ENCODE results near the gene PLAGL1. TPM values are rescaled to one million over a fixed set of nuclear protein-coding genes. Genes with fewer than 3 reads are reported as not detected.

Gene PLAGL1
- total RNA-seq (2013): 12.3 TPM
- 10 to 100 TPM; 11.6 to 60.7 (median 16.7) TPM for polyA plus RNA-seq
- 9.8 and 11.7 TPM in 2 replicates for polyA minus RNA-seq
- total RNA-seq: 6.9 to 41.9 (median 19.1) reads per million in 11 experiments

- H3K9ac ChIP-seq (ENCODE audit: insufficient read depth, low read length, poor library complexity, severe bottlenecking): peak within 1 kb of the TSS; percentile 49
- H4K20me1 ChIP-seq (ENCODE audit: insufficient read depth, low read length): no peaks in the 10 kb centered on the region
- Mint-ChIP-seq H3K4me1 (peaks cover 15% of the 10 kb centered on the region), H3K9me3 (peaks cover 3 to 19% (median 7%) of the 10 kb centered on the region in 7 donors), H3K4me3 (peak within 1 kb of the TSS; percentile 75 to 89), H3K27me3 (ENCODE audit: low read depth in 3 of 3) (peaks cover 0 to 12% (median 2%) of the 10 kb centered on the region in 3 donors), H3K27ac (no peak within 1 kb of the TSS), H3K36me3 (peaks cover under 1 to 2% of the 10 kb centered on the region in 2 donors)
- intact Hi-C loops (cut with micrococcal nuclease): no loop called here
- H3K9me3 ChIP-seq (replicated peaks in 1 of 2; ENCODE audit: control insufficient read depth in 1 of 2, insufficient read depth in 1 of 2, low read length in 2 of 2): peaks cover 4 to 6% of the 10 kb centered on the region in 2 donors
- peak within 1 kb of the TSS; percentile 67 for H3K4me2 ChIP-seq (replicated peaks; ENCODE audit: extremely low read depth, low read length, poor library complexity, severe bottlenecking)
- H3K27ac ChIP-seq (ENCODE audit: low read depth in 1 of 2, low read length in 2 of 2): no peak within 1 kb of the TSS
- TF ChIP-seq CTCF (IDR thresholded peaks at IDR 0.05): no peak
- peak within 1 kb of the TSS; percentile 31 to 74 (median 48) for H3K4me3 ChIP-seq (replicated peaks in 1 of 3; ENCODE audit: low read depth in 2 of 3, low read length in 3 of 3)
- H3K27me3 ChIP-seq (ENCODE audit: control insufficient read depth in 2 of 2, insufficient read depth in 2 of 2, low read length in 2 of 2): no peaks in the 10 kb centered on the region
- 42% methylated on average over 75 of the region's 75 CpGs for WGBS (ENCODE audit: insufficient coverage)
- DNase-seq: peak; percentile 24 to 40 (median 24)
- H2AFZ ChIP-seq (ENCODE audit: insufficient read depth, low read depth, low read length, poor library complexity, severe bottlenecking): peak within 1 kb of the TSS; percentile 63
- no peaks in the 10 kb centered on the region for H3K36me3 ChIP-seq (replicated peaks in 1 of 2; ENCODE audit: control insufficient read depth in 1 of 2, insufficient read depth in 2 of 2, low read length in 2 of 2)
- no peaks in the 10 kb centered on the region for H3K79me2 ChIP-seq (ENCODE audit: insufficient read depth, low read length)
- peaks cover 7 to 11% of the 10 kb centered on the region in 2 donors for H3K4me1 ChIP-seq (ENCODE audit: control insufficient read depth in 1 of 2, insufficient read depth in 2 of 2, low read length in 2 of 2)
Measured at GRCh38 chr6:144008120-144008811, at the start of gene PLAGL1. TSS of gene PLAGL1 (minus strand) at chr6:144008259. CDS start at chr6:143948136, 60,123 bp downstream.

GRCh38 chr6:144055121-144055931, 47.3 kb upstream of the PLAGL1 start:
- WGBS (ENCODE audit: insufficient coverage): 7% methylated on average over 3 of the region's 6 CpGs
- Mint-ChIP-seq H3K9me3 (peaks cover 0 to 5% (median 0%) of the 10 kb centered on the region in 7 donors), H3K36me3 (peaks cover 0 to 4% of the 10 kb centered on the region in 2 donors), H3K27me3 (ENCODE audit: low read depth in 3 of 3) (peaks cover 0 to 2% (median 0%) of the 10 kb centered on the region in 3 donors), H3K4me3 (peak overlapping the region; percentile 58 to 84), H3K4me1 (peaks cover 28% of the 10 kb centered on the region), H3K27ac (peak overlapping the region; percentile 7 to 93 (median 72))
- no peak for TF ChIP-seq CTCF (IDR thresholded peaks at IDR 0.05)
- DNase-seq: peak; percentile 23 to 39 (median 27)
- Histone ChIP-seq H3K4me3 (replicated peaks in 1 of 3; ENCODE audit: low read depth in 2 of 3, low read length in 3 of 3) (peak overlapping the region; percentile 6 to 59 (median 37)), H2AFZ (ENCODE audit: insufficient read depth, low read depth, low read length, poor library complexity, severe bottlenecking) (peak overlapping the region; percentile 35), H3K9me3 (replicated peaks in 1 of 2; ENCODE audit: control insufficient read depth in 1 of 2, insufficient read depth in 1 of 2, low read length in 2 of 2) (no peaks in the 10 kb centered on the region), H3K27me3 (ENCODE audit: control insufficient read depth in 2 of 2, insufficient read depth in 2 of 2, low read length in 2 of 2) (no peaks in the 10 kb centered on the region), H3K36me3 (replicated peaks in 1 of 2; ENCODE audit: control insufficient read depth in 1 of 2, insufficient read depth in 2 of 2, low read length in 2 of 2) (no peaks in the 10 kb centered on the region), H3K9ac (ENCODE audit: insufficient read depth, low read length, poor library complexity, severe bottlenecking) (no peak overlapping the region), H4K20me1 (ENCODE audit: insufficient read depth, low read length) (no peaks in the 10 kb centered on the region), H3K4me2 (replicated peaks; ENCODE audit: extremely low read depth, low read length, poor library complexity, severe bottlenecking) (peak overlapping the region; percentile 63), H3K4me1 (ENCODE audit: control insufficient read depth in 1 of 2, insufficient read depth in 2 of 2, low read length in 2 of 2) (peaks cover 9 to 19% of the 10 kb centered on the region in 2 donors), H3K79me2 (ENCODE audit: insufficient read depth, low read length) (peaks cover 47% of the 10 kb centered on the region), H3K27ac (ENCODE audit: low read depth in 1 of 2, low read length in 2 of 2) (peak overlapping the region in 1 of 2 donors; percentile 86)
- intact Hi-C loops (cut with micrococcal nuclease): no loop called here

Data from CD14-positive monocyte (primary cell).